CD4-positive, alpha-beta T cell treated with Interleukin-15 for 4 hours (primary cell): Measurements from ENCODE around the gene NSD2.

Experiments used
- DNase-seq: peaks from one replicate; pipeline ENCODE4 v3.0.0-alpha.2; 2020; ENCODE audit warnings: low spot score

Gene NSD2

GRCh38 chr4:1971456-1972200 is 100.4 kb downstream of the NSD2 start:
- no peak for DNase-seq

- no peak for DNase-seq
Measured at GRCh38 chr4:1972414-1972813, 101.2 kb downstream of the NSD2 start.

GRCh38 chr4:1973218-1973617 is 102.0 kb downstream of the NSD2 start:
- no peak for DNase-seq

- no peak for DNase-seq
Measured at GRCh38 chr4:1973661-1974060, 102.5 kb downstream of the NSD2 start.

GRCh38 chr4:1974840-1975239 is 103.6 kb downstream of the NSD2 start:
- no peak for DNase-seq

GRCh38 chr4:1975391-1975801 is 104.2 kb downstream of the NSD2 start:
- DNase-seq: no peak

- DNase-seq: no peak
Measured at GRCh38 chr4:1975880-1976279, 104.7 kb downstream of the NSD2 start.

- DNase-seq: no peak
Measured at GRCh38 chr4:1976416-1977352, 105.5 kb downstream of the NSD2 start.

GRCh38 chr4:1978226-1978625 is 107.0 kb downstream of the NSD2 start:
- no peak for DNase-seq

- DNase-seq: no peak
Measured at GRCh38 chr4:1978741-1979476, 107.7 kb downstream of the NSD2 start.

- no peak for DNase-seq
Measured at GRCh38 chr4:1979477-1980196, 108.4 kb downstream of the NSD2 start.

- DNase-seq: no peak
Measured at GRCh38 chr4:1980561-1981041, 109.4 kb downstream of the NSD2 start.

GRCh38 chr4:1981251-1982058 is 110.3 kb downstream of the NSD2 start:
- no peak for DNase-seq

- DNase-seq: no peak
Measured at GRCh38 chr4:1982124-1983052, 111.2 kb downstream of the NSD2 start.

GRCh38 chr4:1983053-1983845 is 112.1 kb downstream of the NSD2 start:
- no peak for DNase-seq

GRCh38 chr4:1983846-1984405 is 112.7 kb downstream of the NSD2 start:
- DNase-seq: no peak

GRCh38 chr4:1984406-1985191 is 113.4 kb downstream of the NSD2 start:
- DNase-seq: no peak

GRCh38 chr4:1985294-1985693 is 114.1 kb downstream of the NSD2 start:
- no peak for DNase-seq
